NCI-H1417 treated with DMSO at 0.1 percent for 48 hours (cell line): Measurements from ENCODE around the gene TEX26.

Experiments used
- DNase-seq: peaks from one replicate; lab custom pipeline; 2025; lab: John Stamatoyannopoulos, UW

Gene TEX26

GRCh38 chr13:30932481-30933353 is at the start of gene TEX26:
Gene TEX26, plus strand, starts transcription at chr13:30932656. Its CDS starts 60 bp downstream, at chr13:30932716.
- no peak for DNase-seq

DNA sequence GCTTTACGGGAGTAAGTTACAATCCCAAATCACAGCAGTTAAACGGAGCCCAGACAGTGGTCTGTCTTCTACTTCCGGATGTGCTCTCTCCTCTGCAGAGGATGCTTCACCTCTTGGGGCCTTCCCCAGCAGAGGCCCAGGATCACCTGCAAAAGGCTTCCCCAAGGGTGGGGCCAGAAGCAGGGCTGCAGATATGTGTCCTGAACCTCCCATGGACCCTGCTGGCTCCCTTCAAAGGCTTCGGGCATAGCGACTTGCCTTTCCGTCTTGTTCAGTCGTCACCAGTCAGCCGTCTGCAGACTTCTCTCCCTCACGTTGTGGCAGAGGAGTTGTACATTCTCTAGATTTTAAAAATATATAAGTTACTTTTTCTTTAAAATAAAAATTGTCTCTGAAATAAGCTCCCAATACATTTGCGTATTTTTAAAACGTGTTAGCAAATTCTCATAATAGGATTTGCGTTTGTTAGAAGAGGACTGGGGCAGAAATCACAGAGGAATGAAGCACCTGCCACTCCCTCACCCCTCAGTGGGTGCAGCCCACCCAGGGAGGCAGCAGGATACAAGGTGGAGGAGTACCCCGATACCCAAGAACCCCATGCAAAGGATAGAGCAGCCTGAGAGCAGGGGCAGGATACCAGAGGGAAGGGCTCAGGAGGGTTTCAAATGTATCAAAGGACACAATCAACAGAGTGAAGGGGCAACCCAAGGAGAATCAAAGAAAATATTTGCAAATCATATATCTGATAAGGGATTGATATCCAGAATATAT is 49.3 kb upstream of the TEX26 start:
- no peak for DNase-seq

DNA sequence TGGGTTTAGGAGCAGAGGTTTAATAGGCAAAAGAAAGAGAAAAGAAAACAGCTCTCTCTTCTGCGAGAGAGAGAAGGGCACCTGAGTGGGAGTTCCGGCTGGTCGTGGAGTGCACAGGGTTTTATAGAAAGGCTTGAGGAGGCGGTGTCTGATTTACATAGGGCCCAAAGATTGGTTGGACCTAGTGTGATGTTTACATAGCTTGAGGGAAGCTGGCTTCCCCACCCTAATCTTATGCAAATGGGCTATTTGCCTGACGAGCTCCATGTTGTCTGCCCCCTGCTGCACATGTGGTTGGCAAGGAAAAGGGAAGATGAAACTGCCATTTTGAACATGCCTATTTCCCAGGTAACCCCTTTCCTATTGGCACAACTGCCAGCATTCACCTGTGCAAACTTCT is 47.9 kb upstream of the TEX26 start:
- DNase-seq: no peak

DNA sequence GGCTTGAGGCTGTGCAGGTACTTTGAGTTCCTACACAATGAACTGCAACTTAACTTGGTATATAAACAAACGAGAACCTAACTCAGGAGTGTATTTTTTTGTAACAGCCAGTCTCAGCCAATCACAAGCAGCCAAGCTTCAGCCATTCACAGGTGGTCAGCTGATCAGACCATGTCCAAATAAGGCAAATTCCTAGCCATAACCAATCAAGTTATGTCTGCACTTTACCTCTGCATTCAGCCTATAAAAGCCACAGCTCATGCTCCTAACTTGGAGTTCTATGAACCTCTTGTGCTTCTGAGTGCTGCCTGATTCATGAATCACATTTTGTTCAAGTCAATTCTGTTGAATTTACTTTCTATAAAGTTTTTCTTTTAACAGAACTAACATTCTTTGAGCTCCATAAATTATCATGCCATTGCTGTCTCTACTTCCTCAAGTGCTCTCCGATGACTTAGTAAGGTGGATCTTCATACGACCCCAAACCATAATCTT is 43.2 kb upstream of the TEX26 start:
- DNase-seq: no peak

DNA sequence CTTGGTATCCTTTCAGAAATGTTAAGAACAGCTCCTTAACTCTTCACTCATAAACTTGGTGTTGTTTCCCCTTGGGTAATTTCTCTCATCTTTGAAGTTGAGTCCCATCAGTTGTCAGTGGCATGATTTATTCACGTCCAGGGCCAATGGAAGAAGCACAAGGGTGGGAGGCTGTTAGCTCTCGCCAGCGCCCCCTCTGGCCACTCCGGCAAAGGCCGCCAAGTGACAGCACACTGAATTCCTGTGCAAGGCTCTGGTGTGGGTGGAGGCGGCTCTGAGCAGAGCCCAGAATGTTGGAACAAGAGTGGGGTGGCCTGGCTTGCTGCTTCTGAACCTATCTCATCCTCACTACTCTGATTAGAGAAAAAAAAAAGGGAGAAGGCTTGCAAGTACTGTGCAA is 39.5 kb upstream of the TEX26 start:
- no peak for DNase-seq

GRCh38 chr13:30895773-30896172 is 36.7 kb upstream of the TEX26 start:
- DNase-seq: no peak

GRCh38 chr13:30898070-30898469 is 34.4 kb upstream of the TEX26 start:
- no peak for DNase-seq

GRCh38 chr13:30898678-30899241 is 33.7 kb upstream of the TEX26 start:
- DNase-seq: no peak

DNA sequence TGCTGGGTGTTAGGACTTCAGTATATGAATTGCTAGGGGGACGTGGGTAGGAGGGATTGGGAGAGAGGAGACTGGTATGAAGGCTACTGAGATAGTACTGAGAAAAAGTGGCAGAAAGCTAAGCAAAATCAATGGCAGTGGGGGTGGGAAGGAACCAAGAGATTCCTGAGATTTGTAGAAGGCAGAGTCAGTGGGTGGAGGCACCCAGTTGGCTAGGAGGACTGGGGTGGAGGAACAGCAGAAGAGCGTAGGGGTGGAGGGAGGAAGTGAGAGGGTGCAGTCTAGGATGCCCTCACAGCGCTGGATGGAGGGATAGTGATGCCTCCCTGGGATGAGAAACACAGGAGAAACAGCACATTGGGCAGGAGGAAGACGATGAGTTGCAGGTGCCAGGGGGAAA is 32.0 kb upstream of the TEX26 start:
- DNase-seq: no peak

DNA sequence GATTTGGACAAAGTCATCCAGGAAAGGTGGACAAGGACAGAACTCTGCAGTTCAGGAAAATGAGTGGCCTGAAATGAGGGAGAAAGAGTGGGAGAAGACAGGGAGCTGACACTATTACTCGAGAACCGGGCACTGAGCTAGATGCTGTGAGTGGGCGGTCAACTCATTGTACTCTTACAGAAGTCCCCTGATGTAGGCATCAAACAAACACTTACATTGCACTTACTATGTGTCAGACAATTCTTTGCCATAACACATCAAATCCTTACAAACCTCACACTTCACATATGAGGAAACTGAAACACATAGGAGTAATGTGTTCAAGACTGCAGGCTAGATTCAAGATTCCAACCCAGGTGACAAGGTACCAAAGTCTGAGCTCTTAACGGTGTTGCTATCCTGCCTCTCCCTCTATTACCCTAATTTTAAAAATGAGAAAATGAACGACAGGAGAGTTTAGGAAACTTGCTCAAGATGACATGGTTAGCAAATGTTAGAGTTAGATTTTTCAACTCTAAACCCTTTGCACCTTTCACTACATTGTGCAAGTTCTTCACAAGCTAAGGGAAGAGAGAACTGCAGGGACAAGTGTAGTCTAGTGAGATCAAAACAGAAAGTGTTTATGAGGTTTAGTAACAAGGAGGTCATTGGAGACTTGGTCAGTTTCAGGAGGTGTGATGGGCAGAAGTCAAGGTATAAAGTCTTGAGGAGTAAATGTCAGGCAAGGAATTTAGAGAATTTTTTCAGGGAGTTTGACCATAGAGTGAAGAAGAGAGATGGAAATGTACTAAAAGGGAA is 31.3 kb upstream of the TEX26 start:
- no peak for DNase-seq

DNA sequence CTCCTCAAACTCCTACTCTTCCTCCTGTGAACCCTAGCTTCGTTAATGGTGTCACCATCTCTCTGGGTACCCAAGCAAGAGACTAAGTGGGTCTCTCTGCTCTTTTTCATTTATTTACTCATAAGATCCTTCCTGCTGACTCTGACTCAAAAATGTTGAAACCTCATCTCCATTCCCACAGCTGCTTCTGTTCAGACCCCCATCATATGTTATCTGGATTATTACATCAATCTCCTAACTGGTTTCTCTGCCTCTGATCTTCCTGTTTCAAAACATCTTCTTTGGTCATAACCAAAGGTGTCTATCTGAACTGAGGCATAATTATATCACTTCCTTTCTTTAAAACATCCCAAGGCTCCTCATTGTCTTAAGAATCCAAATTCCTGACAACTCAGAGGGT is 28.4 kb upstream of the TEX26 start:
- DNase-seq: no peak

DNA sequence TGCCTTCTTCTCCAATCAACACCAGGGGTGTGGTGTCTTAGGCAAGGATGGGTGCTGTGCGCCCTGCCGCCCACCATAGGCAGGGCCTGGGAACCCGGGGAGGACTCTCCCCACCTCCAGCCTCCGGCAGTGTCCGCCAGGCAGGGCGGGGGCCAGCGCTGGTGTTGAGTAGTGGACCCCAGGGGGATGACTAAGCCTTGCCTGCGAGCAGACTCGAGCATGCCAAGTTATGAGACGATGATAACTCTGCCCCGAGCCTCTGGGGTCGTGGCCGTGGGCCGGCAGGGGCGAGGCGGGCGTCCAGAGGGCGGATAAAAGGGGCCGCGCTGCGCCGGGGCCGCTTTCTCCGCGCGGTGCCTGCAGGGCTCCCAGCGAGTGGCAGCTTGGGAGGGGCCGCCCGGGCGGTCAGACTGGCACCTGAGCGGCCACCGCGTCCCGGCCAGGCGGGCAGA is 26.5 kb upstream of the TEX26 start, which contains the start of gene MEDAG:
Gene MEDAG (plus strand): TSS at position 340 of the 452 bp plus-strand sequence. CDS start 245 bp downstream, outside the sequence.
- no peak for DNase-seq

GRCh38 chr13:30906411-30907051 is 25.9 kb upstream of the TEX26 start:
- no peak for DNase-seq

- no peak for DNase-seq
Measured at GRCh38 chr13:30907121-30907861, 25.2 kb upstream of the TEX26 start.

DNA sequence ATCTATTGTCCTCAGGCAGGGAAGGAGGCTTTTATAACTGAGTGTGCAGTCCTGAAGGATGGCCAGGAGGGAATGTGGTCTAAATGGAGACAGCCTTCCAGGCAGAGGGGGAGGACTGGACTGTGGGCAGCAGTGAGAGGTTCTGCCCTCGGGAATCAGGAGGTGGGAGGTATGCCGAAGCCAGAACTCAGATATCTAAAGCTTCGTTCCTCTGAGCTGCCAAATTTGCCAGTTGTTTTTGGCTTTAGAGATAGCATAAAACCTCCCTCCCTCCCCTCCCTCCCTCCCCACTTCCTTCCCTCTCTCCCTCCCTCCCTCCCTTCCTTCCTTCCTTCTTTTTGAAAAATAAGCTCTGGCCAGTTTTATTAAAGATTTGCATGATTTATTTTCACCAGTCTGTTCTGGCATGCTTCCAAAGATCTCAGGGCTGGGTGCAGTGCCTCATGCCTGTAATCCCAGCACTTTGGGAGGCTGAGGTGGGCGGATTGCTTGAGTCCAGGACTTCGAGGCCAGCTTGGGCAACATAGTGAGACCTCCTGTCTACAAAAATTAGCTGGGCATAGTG is 24.0 kb upstream of the TEX26 start:
- no peak for DNase-seq

- DNase-seq: no peak
Measured at GRCh38 chr13:30910676-30911075, 21.8 kb upstream of the TEX26 start.

- DNase-seq: peak; percentile 1
Measured at GRCh38 chr13:30915691-30916541, 16.5 kb upstream of the TEX26 start.

DNA sequence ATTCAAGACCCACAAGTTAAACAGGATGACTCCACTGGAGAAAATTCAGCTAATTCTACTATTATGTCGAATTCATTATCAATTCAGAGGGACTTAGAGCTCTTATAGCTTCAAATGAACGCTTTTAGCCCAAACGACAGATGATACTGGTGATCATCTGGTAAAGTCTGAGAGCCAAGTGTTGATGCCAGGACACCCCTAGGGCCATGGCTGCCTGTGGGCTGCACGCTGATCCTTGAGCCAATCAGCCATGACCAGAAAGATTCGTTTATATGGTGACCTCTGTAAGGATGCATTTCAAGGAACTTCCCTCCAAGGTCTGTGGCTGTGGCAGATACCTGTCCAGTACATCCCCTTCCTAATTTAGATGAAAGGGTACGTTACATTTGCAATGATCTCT is 15.5 kb upstream of the TEX26 start:
- DNase-seq: no peak
